Erythroblast (primary cell): Measurements from ENCODE around the gene NRG3.

Source experiments
- DNase-seq, 2 experiments: peaks; one replicate each; lab custom pipeline; 2025; lab: John Stamatoyannopoulos, UW
- GATA1 ChIP-seq: IDR thresholded peaks from 2 replicates; pipeline ENCODE4 v1.6.1; 2011; ENCODE audit warnings: low read depth, mild to moderate bottlenecking, control low read depth, low read length, moderate library complexity
- POLR2A ChIP-seq: IDR thresholded peaks from 2 replicates; pipeline ENCODE4 v1.6.1; 2011; ENCODE audit warnings: mild to moderate bottlenecking, low read length

Gene NRG3

DNA sequence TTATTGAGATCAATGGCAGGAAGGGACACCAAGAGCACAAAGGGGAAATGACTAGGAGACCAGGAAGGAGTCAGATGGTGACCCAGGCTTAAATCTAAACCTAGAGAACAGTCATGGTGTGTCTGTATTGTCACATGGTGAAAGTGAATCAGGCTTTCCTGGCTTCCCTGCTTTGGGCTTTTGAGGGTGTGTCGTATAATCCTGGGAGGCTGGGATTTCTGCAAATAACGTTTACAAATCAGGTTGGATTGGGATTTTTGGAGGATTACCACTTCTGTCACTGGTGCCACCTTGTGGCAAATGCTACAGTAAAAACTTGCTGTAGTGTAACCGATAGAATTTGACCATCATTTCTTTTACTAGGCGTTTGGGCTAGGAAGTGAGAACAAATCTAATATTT is 502.6 kb downstream of the NRG3 start:
- TF ChIP-seq POLR2A, result no peak
- no peak for TF ChIP-seq GATA1
- no peak for DNase-seq

GRCh38 chr10:82378146-82378545 is 503.2 kb downstream of the NRG3 start:
- TF ChIP-seq POLR2A (no peak), GATA1 (no peak)
- no peak for DNase-seq

DNA sequence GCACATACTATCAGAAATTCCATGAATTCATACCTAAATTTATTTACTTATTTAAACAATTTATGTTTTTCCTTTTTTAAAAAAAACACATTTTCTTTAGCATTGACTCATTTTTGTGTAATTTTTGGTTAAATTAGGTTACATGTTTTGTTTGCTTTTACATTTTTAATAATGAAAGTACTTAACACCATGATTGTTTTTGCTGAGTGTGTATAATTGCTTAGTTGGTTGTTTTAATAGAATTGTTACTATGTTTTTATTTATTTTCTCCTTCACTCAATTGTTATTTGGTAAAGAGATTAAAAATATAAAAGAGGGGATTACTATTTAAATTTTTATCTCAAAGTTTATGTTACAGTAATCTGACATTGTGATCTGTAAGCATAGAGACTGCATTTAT is 508.4 kb downstream of the NRG3 start:
- TF ChIP-seq GATA1 (no peak), POLR2A (no peak)
- no peak for DNase-seq

DNA sequence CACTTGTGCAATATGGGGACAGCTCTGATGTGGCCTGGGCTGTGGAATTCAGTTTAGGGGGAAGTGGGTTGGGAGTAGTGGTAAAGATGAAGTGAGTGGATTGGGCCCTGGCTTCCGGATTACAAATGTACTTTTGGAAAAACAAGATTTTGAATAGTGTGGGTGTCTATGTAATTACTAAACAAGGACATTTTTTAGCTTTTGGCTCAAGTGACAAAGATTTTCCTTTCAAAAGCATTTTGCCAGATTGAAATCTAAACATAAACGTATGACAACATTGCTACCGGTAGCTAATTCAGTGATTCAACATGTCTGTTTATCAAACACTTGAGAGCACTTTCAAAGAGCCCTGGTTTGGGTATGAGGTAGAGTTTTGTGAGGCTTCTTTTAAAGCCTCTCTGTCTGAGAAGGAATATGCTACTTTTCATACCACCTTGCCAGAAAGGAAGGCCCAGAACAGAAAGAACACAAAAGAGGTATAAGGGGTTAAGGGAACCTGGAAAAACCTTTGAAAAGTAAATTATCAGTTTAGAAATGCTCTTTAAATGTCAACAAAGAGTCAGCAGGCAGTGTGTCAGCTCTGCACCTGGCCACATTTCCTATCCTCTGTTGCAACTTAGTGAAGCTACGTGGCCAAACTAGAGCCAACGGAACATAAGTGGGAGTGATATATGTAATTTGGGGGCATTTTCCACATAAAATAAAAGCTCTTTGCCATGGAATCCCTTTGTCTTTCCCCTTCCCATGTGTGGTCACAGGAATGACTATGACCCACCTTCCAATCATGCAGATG is 516.1 kb downstream of the NRG3 start:
- DNase-seq, result no peak
- TF ChIP-seq POLR2A, result no peak
- no peak for TF ChIP-seq GATA1

- TF ChIP-seq GATA1, result no peak
- TF ChIP-seq POLR2A, result no peak
- DNase-seq, result no peak
These were observed 517.0 kb downstream of the NRG3 start for GRCh38 chr10:82391971-82392370.

DNA sequence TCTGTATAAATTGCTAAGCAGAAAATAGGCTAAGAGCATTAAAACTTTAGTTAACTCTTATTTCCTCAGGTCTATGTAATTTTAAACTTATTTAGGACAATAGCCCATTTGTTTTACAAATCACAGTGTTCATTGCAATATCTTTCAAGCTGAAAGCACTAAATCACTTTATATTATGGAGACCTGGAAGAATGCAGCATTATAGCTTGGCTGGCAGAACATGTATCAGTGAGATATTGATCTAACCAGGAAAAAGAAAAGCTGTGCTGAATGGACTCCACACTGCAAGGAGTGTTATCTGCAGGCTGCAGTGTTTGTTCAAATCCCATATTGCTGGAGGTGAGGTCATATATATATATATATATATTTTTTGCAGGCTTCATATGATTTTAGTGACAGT is 517.5 kb downstream of the NRG3 start:
- TF ChIP-seq GATA1 (no peak), POLR2A (no peak)

GRCh38 chr10:82394122-82394521 is 519.1 kb downstream of the NRG3 start:
- TF ChIP-seq POLR2A (no peak), GATA1 (no peak)
- no peak for DNase-seq

More for the DNA sequence above, 517.5 kb downstream of the NRG3 start:
- no peak for DNase-seq

- DNase-seq, result no peak
These were observed 520.0 kb downstream of the NRG3 start for GRCh38 chr10:82394987-82395386.

GRCh38 chr10:82396886-82397285 is 521.9 kb downstream of the NRG3 start:
- no peak for DNase-seq
- TF ChIP-seq GATA1, result no peak
- TF ChIP-seq POLR2A, result no peak

More at GRCh38 chr10:82394987-82395386, 520.0 kb downstream of the NRG3 start:
- TF ChIP-seq POLR2A (no peak), GATA1 (no peak)

GRCh38 chr10:82397854-82398253 is 522.9 kb downstream of the NRG3 start:
- DNase-seq, result no peak
- TF ChIP-seq POLR2A (no peak), GATA1 (no peak)

- DNase-seq, result no peak
These were observed 524.9 kb downstream of the NRG3 start for GRCh38 chr10:82399850-82400249.

DNA sequence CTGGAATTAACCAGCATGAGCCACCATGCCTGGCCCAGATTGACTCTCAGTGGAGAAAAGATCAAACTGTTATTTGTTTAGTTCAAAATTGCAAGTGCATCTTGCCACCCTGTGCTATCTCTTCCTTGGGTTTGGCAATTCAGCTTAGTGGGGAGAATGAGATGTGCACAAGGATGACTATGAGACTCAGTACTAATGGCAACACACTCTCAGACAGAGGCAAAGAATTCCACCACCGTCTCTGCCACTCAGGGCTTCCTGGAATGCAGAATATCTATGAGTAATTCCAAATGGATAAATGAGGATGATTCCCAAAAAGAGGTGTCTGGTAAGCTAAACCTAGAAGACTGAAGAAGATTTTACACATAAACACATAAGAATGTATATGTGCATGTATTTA is 525.8 kb downstream of the NRG3 start:
- DNase-seq, result no peak
- TF ChIP-seq POLR2A, result no peak
- TF ChIP-seq GATA1, result no peak

More at GRCh38 chr10:82399850-82400249, 524.9 kb downstream of the NRG3 start:
- no peak for TF ChIP-seq GATA1
- TF ChIP-seq POLR2A, result no peak

- TF ChIP-seq GATA1 (no peak), POLR2A (no peak)
- no peak for DNase-seq
These were observed 528.0 kb downstream of the NRG3 start for GRCh38 chr10:82402906-82403401.

DNA sequence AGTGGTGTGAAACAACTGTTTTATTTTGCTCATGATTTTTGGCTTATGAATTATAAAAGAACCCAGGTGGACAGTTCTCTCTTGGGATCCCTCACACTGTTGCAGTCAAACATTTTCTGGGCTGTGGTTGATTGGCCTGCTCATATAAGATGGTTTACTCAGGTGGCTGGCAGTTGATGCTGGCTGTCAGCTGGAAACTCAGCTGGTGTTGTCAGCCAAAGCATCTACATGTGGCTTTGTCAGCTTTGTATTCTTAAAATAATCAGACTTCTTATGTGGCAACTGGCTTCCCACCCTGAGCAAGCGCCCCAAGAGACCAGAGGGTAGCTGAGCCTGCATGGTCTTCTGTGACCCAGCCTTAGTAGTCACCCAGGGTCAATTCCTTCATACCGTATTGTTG is 534.7 kb downstream of the NRG3 start:
- TF ChIP-seq GATA1 (no peak), POLR2A (no peak)

More for the DNA sequence above, 534.7 kb downstream of the NRG3 start:
- no peak for DNase-seq
